Stimulated activated CD4-positive, alpha-beta T cell treated with anti-CD3 and anti-CD28 coated beads, Interleukin-2, amount 100 ng/mL, for 48 hours (primary cell): Measurements from ENCODE around the gene CTXND2.
"Not testable (repeated sequence)": the region's sequence is repeated elsewhere in the genome, so short reads cannot be mapped to it uniquely, and the experiment has no call there.

Experiments used
- DNase-seq, 2 donors: peaks; one replicate each; pipeline ENCODE4 v3.0.0-alpha.2; 2020

The CTXND2 gene

DNA sequence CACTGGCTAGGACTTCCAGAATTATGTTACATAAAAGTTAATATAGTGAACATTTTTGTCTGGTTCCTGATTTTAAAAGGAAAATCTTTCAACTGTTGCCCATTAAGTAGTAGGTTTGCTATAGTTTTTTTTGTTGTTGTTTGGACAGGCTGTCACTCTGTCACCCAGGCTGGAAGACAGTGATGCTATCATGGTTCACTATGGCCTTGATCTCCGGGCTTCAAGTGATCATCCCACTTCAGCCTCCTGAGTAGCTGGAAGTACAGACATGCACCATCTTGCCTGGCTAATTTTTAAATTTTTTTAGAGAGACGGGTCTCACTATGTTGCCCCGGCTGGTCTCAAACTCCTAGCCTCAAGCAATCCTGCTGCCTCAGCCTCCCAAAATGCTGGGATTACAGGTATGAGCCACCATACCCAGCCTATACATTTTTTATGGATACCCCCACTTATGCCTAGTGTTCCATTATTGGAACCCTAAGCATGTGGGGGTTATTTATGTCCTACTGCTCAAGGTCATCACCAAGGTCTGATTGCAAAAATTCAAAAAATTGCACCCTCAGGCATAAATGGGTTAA, 6.5 kb downstream of the CTXND2 start:
- no peak for DNase-seq

DNA sequence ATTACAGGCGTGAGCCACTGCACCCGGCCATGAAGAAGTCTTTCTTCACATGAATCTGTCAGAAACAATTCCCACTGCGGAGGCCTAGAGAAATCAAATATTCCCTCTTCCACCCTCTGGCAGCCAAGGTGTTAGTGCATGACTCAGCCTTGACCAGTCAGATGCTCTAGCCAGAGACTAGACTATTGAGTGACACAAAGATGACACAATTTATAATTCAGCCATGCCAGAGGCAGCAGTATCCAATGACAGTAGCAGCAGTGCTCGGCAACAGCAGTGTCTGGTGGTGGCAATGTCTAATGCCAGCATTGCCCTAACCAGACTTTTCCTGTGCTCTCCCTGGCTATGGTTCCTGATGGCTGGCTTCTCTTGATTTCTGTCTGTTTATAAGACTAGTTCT, 8.7 kb downstream of the CTXND2 start:
- no peak for DNase-seq

DNA sequence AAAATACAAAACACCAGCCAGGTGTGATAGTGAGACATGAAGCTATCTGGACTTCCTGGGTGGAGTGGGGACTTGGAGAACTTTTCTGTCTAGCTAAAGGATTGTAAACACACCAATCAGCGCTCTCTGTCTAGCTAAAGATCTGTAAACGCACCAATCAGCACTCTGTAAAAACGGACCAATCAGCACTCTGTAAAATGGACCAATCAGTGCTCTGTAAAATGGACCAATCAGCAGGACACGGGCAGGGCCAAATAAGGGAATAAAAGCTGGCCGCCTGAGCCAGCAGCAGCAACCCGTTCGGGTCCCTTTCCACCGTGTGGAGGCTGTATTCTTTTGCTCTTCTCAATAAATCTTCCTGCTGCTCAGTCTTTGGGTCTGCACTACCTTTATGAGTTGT, 12.9 kb downstream of the CTXND2 start:
- DNase-seq, result not testable (repeated sequence)

DNA sequence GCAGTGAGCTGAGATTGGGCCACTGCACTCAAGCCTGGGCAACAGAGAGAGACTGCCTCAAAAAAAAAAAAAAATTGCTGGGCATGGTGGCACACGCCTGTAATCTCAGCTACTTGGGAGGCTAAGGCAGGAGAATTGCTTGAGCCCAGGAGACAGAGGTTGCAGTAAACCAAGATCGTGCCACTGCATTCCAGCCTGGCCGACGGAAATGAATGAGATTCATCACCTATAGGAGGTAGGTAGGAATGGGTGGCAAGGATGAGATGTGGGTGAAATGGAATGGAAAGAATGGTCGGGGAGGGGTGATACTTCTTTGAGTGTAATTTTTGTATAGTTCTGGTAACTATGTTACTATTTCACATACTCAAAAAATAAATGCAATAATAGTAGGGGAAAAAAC, 15.4 kb downstream of the CTXND2 start:
- DNase-seq, result no peak

DNA sequence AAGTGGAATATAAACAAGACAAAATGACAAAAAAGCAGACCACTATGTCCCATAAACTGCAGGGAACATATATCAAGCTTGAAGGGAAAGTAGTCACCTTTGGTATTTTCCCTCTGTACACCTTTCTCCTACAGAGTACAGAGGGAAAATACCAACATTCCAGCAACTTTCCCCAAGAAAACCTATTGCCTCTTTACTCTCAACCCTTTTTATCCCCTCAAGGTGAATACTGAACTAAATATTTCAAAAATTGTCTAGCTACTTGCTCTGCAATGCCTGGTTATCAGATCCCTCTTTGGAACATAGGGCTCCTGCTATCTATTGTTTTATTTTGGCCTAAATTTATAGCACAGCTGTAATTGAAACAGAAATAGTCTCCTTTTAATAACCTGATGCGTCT, 15.8 kb downstream of the CTXND2 start:
- DNase-seq, result no peak

DNA sequence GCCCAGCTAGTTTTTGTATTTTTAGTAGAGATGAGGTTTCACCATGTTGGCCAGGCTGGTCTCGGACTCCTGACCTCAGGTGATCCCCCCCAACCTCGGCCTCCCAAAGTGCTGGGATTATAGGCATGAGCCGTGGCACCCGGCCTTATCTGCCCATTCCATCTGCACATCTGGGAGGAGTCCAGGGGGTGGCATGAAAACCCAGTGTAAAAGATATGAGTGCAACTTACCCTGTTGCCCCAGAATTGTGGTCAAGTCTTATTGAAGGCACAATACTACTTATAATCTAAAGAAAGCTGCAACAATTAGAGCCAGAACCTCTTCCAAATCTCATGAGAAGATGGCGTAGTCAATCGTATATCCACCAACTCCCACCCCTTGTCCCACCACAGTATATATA, 18.4 kb downstream of the CTXND2 start:
- DNase-seq, result no peak

DNA sequence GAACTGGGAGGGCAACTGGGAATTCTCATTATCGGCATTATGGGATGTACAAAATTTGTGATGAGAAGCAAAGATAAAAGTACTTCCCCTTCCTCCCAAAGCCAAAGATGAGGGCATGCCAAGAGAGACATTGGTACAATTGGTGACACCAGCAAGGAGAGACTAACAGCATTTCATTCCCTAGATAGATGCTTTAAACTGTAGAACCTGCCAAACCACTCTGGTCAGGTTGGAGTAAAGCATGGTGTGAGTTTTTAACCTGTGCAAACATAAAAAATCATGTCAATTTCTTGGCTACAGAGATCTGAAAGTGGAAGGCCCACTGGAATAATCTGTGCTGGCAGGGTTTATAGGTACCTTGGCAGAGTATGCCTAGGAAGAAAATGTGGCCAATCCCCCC, 19.4 kb downstream of the CTXND2 start:
- no peak for DNase-seq

DNA sequence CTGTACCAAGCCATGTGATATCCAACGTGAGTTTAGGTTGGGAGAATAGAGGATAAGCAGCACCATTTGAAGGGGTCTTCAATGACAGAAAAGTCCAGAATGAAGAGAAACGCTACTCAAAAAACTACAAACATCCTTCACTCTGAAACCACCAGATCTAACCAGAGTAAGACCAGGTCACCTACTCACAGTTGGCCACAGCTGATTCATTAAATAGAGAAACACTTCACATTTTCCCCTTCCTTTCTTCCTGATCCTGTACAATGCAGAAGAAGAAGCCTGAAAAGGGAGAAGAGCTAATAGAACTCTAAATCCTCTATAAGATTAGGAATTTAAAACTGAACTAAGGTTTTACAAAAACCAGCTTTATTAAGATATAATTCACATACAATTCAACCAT, 19.9 kb downstream of the CTXND2 start:
- no peak for DNase-seq

DNA sequence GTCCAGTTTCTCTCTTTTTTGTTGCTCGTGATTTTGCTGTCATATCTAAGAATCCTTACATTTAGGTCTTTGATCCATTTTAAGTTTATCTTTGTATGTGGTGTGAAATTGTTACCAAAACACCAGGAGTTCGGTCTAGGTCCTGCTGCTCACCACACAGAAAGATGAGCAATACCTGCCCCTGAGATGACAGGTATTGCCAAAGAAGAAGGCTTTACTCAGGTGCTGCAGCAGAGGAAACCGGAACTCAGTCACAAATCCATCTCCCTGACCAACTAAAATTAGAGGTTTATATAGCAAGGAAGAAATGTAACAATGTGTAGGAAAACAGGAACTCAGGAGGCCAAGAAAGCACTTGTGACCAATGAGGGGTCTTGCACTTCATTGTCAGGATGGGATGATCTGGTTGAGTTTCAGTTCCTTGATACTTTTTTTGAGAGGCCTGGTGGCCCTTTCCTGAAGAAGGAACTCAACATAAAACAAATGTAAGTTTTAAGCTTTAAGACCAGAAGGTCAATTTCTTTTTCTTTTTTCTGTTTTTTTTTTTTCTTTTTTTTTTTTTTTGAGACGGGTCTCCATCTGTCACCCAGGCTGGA, 22.7 kb downstream of the CTXND2 start:
- no peak for DNase-seq

DNA sequence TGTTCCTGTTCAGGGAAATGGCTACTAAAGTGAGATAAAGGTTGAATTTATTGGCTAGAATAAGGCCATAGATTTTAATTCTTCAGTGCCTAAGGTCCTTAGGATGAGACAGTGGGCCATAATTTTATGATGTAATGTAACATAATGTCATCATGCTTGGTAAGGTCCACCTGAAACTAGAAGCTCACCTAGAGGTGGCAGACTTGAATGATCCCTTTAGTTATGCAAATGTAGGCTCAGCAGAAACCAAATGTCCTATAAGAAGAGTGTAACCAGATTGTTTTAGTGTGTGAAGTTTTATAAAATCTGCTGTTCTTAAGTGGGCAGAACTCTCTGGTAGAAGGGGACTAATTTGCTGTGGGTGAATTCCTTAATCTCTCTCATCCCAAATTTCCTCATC, 25.7 kb downstream of the CTXND2 start:
- DNase-seq, result no peak

DNA sequence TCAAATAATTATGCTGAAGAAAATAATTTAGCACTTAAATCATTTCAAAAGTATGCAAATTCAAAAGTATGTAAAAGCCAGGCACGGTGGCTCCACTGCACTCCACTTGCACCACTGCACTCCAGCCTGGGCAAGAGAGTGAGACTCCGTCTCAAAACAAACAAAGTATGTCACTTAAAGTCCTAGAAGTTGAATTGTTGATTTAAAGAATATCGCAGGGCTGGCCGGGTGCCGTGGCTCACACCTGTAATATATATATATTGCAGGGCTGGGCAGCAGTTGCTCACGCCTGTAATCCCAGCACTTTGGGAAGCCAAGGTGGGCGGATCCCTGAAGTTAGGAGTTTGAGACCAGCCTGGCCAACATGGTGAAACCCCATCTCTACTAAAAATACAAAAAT, 30.5 kb downstream of the CTXND2 start:
- no peak for DNase-seq

DNA sequence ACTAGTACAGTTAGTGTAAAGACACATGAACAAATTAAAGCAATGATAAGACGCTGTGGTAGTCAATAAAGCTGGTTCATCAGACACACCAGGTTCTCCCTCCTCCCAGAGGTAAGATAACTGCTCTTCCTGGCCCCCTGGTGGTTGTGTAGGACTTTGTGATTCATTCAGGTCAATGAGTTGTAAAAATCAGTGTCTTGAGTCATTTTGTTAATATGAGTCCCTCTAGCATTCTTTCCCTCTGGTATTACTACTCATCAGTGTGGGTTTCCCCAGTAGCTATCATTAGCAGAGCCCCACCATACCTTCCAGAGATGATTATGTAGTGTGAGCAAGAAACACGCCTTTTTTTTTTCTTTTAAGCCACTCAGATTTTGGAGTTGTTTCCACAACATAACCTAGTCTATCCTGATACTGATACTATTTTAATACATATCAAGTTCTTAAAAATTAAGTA, 35.6 kb downstream of the CTXND2 start:
- peak; percentile 73 to 76 for DNase-seq

DNA sequence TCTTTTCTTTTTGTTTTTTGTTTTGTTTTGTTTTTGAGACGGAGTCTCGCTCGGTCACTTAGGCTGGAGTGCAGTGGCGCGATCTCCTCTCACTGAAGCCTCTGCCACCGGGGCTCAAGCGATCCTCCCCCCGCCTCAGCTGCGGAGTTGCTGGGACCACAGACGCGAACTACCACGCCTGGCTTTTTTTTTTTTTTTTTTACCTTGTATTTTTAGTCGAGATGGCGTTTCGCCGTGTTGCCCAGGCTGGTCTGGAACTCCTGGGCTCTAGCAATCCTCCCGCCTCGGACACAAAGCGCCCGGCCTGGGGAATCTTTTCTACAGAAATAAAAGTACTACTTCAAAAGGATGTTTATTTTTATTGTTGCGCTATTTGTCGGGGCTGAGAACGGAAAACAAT, 38.1 kb downstream of the CTXND2 start:
- DNase-seq, result no peak

DNA sequence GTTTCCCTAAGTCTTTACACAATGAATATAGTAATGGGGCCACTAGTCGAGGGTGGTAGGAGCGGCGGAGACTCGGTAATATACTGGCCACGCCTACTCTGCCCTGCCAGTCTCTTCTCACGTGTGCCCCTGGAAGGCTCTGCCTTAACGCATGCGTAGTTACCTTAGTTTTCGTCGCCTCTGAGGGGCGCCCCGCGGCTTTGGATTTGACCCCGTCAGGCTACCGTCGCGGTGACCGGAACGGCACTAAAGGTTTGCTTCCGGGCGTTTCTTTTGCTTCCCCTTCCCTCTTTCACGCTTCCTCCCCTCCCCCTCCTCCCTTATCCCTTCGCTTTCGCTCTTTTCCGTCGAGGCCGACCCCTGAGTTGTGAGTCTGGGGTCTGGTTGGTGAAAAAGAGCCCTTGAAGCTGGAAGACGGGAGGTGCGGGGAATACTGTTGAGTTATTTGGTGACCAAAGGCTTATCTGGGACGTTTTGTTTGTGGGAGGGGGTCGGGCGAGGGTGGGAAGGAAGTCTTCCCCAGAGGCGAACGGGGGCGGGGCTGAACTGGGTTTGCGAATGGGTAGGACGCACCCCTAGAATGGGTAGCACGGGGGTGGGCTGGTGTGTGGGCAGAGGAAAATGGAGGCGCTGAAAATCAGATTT, 39.3 kb downstream of the CTXND2 start, which contains the start of gene SETDB1:
Gene SETDB1 (plus strand): TSS at position 267 of the 645 bp plus-strand sequence. CDS start 1,352 bp downstream, outside the sequence.
- peak; percentile 91 to 92 for DNase-seq

DNA sequence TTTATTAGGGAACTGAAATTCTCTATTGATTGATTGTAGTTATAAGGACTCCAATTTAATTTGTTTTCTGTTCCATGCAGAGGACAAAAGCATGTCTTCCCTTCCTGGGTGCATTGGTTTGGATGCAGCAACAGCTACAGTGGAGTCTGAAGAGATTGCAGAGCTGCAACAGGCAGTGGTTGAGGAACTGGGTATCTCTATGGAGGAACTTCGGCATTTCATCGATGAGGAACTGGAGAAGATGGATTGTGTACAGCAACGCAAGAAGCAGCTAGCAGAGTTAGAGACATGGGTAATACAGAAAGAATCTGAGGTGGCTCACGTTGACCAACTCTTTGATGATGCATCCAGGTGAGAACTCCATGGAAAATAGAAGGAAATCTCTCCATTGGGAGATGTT, 40.7 kb downstream of the CTXND2 start:
- no peak for DNase-seq

DNA sequence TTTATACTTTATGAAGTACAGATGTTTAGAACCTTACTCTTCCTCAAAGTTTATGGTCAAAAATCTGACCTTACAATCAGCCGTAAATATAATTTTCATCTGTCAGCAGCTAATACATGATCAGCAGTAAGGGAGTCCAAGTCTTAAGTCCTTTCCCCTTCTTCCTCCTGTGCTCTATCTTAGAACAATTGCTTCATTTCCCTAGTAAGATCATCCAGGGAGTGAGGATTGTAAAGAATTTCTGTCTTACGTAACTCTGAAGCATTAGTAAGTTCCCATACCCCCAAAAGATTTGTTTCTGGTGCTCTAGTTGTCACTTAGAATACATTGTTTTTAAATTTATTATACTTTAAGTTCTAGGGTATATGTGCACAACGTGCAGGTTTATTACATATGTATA, 41.4 kb downstream of the CTXND2 start:
- DNase-seq, result no peak

DNA sequence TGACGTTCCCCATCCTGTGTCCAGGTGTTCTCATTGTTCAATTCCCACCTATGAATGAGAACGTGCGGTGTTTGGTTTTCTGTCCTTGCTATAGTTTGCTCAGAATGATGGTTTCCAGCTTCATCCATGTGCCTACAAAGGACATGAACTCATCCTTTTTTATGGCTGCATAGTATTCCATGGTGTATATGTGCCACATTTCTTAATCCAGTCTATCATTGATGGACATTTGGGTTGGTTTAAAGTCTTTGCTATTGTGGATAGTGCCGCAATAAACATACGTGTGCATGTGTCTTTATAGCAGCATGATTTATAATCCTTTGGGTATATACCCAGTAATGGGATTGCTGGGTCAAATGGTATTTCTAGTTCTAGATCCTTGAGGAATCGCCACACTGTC, 41.8 kb downstream of the CTXND2 start:
- DNase-seq, result not testable (repeated sequence)

DNA sequence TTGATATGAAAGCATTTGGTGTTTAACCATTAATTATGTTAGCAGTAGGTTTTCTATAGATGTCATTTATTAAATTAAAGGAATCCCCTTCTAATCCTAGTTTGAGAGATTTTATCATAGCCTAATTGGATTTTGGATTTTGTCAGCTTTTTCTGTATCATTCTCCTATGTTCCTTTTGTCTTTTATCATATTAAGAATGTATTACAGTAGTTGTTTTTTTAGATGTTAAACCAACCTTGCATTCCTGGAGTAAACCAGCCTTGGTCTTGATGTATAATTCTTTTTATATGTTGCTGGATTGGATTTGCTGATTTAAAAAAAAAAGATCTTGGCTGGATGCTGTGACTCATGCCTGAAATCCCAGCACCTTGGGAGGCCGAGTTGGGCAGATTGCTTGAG, 44.8 kb downstream of the CTXND2 start:
- DNase-seq, result no peak

DNA sequence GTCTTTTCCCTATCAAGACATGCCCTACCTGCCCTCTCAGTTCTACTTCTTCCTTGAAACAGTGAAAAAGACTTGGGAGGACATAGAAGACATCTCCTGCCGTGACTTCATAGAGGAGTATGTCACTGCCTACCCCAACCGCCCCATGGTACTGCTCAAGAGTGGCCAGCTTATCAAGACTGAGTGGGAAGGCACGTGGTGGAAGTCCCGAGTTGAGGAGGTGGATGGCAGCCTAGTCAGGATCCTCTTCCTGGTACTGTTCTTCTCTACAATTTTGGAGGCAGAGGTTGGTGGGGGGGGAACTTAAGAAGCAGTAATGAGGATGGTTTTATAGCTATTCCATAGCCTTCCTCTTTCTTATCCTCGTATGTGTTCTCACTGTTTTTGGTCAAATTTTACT, 57.9 kb downstream of the CTXND2 start:
- DNase-seq, result no peak

DNA sequence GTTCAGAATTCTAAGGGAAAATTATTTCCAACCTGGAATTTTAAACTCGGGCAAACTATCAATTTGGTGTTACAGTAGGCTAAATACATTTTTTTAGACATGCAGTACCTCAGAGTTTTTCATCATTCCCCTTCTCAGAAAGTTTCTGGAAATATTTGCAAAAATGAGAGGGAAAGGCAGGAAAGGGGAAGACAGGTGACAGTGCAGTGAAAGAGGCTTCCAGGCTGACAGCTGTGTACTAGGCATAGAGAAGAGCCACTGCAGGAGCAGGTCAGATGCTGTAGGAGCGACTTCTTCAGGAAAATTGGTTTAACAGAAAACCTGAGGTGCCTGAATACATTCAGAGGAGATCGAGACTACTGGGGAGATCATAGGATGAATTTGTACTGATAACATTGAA, 67.8 kb downstream of the CTXND2 start:
- no peak for DNase-seq

DNA sequence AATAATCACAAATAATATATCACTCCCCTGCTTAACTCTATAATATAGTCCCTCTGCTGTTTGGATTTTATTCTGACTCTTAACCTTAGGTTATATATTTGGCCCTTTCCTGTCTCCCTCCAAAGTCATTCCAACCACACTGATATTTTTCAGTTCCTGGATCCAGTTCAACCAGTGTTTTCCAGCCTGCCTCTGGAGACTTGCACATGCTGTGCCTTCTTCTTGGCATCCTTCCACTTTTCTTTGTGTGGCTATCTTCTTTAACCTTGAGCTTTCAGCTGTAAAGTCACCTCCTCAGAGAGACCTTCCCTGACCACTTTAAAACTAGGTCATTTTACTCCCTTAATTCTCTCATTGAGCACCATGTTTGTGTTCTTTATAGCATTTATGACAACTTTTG, 68.3 kb downstream of the CTXND2 start:
- DNase-seq, result no peak

DNA sequence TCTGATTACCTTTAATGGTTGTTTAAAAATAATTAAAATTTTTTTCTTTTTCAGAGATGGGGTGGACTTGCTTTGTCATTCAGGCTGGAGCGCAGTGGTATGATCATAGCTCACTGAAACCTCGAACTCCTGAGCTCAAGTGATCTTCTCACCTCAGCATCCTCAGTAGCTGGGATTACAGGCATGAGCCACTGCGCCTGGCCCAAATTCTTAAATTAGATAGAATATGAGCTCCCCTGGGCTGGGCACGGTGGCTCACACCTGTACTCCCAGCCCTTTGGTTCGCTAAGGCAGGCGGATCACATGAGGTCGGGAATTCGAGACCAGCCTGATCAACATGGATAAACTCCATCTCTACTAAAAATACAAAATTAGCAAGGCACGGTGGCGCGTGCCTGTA, 70.7 kb downstream of the CTXND2 start:
- no peak for DNase-seq

DNA sequence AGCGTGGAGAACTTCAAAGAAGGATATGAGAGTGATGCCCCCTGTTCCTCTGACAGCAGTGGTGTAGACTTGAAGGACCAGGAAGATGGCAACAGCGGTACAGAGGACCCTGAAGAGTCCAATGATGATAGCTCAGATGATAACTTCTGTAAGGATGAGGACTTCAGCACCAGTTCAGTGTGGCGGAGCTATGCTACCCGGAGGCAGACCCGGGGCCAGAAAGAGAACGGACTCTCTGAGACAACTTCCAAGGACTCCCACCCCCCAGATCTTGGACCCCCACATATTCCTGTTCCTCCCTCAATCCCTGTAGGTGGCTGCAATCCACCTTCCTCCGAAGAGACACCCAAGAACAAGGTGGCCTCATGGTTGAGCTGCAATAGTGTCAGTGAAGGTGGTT, 73.7 kb downstream of the CTXND2 start:
- no peak for DNase-seq

DNA sequence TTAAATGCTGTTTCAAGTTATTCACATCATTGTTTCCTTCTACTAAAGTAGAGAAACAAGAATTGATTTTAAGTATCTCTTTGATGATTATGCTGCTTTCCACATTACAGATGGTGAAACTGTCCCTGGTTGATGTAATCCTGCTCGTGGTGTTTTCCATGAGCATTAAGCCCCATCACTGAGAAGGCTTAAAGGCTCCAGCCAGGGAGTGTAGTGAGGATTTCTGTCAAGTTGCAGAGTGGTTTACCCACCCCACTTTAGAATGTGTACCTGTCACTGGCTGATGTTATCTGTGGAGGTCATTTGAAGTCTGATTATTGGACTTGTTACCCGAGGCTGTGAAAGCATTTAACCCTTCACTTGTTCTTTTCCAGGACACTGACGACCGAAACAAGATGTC, 74.8 kb downstream of the CTXND2 start:
- DNase-seq, result no peak
